Chondrocyte (in vitro differentiated cells): Measurements from ENCODE around the gene IL32. TPM values are rescaled to one million over a fixed set of nuclear protein-coding genes. Genes with fewer than 3 reads are reported as not detected.

ENCODE experiments used
- DNase-seq: peaks from one replicate; pipeline ENCODE4 v3.0.0; 2021; ENCODE audit warnings: mixed read lengths, low spot score
- H3K27ac Mint-ChIP-seq: one replicate; pipeline ENCODE4 v1.8.0; 2021; ENCODE audit warnings: mild to moderate bottlenecking, moderate library complexity, mixed read lengths; ENCODE audit not compliant: unreplicated experiment
- H3K27me3 Mint-ChIP-seq: 2 replicates; pipeline ENCODE4 v1.8.0; 2021; ENCODE audit warnings: low read depth, mixed read lengths
- H3K36me3 Mint-ChIP-seq: 2 replicates; pipeline ENCODE4 v1.8.0; 2021; ENCODE audit warnings: low read depth, mixed read lengths
- H3K4me1 Mint-ChIP-seq: 2 replicates; pipeline ENCODE4 v1.8.0; 2021; ENCODE audit warnings: low read depth, mild to moderate bottlenecking, mixed read lengths
- H3K4me3 Mint-ChIP-seq: one replicate; pipeline ENCODE4 v1.8.0; 2021; ENCODE audit warnings: mild to moderate bottlenecking, moderate library complexity, mixed read lengths; ENCODE audit not compliant: unreplicated experiment
- H3K9me3 Mint-ChIP-seq: 2 replicates; pipeline ENCODE4 v1.8.0; 2021; ENCODE audit warnings: low read depth, mixed read lengths
- long read RNA-seq: library from polyadenylated mRNA; stranded (forward); transcript quantifications from one replicate; pipeline ENCODE4 v2.0.0, GENCODE V29; 2021
- total RNA-seq: library from RNA; stranded (reverse); gene quantifications from 3 replicates; pipeline ENCODE4 v1.2.1, GENCODE V29; 2021
- TF ChIP-seq, protein P1 (sequence below): fragments of 200-600 bp; sonication (generic); IDR thresholded peaks from 2 replicates; pipeline ENCODE4 v1.5.0; 2021; ENCODE audit warnings: antibody characterized with exemption, mild to moderate bottlenecking, moderate library complexity

IL32 gene, protein sequence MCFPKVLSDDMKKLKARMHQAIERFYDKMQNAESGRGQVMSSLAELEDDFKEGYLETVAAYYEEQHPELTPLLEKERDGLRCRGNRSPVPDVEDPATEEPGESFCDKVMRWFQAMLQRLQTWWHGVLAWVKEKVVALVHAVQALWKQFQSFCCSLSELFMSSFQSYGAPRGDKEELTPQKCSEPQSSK
- total RNA-seq, result 7.3 to 21.0 TPM (median 17.8 TPM) in 3 replicates
- long read RNA-seq, transcript IL32-202 (7 exons, 1,105 nt), result major isoform, 16 of 24 reads
- long read RNA-seq, partial matches to known transcripts, result 0 of 24 reads
- long read RNA-seq, other reads (novel, unspliced or antisense), result 3 of 24 reads

- H3K27me3 Mint-ChIP-seq, result no peaks in the 10 kb centered on the region
- H3K27ac Mint-ChIP-seq, result peak within 1 kb of the TSS; percentile 79
- H3K4me1 Mint-ChIP-seq, result peaks cover 14% of the 10 kb centered on the region
- H3K9me3 Mint-ChIP-seq, result no peaks in the 10 kb centered on the region
- no peaks in the 10 kb centered on the region for H3K36me3 Mint-ChIP-seq
- no peak for DNase-seq
- TF ChIP-seq, protein P1, sequence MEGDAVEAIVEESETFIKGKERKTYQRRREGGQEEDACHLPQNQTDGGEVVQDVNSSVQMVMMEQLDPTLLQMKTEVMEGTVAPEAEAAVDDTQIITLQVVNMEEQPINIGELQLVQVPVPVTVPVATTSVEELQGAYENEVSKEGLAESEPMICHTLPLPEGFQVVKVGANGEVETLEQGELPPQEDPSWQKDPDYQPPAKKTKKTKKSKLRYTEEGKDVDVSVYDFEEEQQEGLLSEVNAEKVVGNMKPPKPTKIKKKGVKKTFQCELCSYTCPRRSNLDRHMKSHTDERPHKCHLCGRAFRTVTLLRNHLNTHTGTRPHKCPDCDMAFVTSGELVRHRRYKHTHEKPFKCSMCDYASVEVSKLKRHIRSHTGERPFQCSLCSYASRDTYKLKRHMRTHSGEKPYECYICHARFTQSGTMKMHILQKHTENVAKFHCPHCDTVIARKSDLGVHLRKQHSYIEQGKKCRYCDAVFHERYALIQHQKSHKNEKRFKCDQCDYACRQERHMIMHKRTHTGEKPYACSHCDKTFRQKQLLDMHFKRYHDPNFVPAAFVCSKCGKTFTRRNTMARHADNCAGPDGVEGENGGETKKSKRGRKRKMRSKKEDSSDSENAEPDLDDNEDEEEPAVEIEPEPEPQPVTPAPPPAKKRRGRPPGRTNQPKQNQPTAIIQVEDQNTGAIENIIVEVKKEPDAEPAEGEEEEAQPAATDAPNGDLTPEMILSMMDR, result no peak
- peak within 1 kb of the TSS; percentile 59 for H3K4me3 Mint-ChIP-seq
Measured at GRCh38 chr16:3065069-3065741, at the start of gene IL32. TSS of gene IL32 (plus strand) at chr16:3065640. CDS start at chr16:3065812, 172 bp downstream.

DNA sequence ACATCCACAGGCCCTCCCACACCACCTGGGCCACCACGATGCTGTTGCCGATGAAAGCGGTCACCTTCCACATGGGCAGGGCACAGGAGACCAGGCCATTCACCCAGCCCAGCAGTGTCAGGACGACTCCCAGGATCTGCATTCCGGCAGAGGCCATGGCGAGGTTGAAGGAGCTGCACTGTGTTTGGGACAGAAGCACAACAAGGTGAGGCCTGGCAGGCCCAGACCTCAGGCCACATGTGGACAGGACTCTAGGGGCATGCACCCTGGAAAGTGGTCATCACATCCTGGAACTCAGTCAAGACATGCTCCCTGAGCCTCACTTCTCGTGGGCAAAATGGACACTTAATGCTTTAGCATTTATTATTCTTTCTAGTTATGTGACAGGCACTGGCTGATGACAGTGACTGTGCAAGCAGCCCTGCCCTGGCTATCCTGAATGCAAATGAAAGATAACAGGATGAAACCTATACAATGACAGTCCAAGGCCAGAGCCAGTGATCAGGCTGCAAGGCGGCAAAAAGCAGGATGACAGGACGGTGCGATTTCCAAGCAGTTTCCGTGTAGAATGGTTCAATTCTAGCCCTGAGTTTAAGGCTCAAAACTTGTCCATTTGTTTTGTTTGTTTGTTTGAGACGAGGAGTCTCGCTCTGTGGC, 49.4 kb upstream of the IL32 start:
- Mint-ChIP-seq H3K27ac (no peak overlapping the region), H3K36me3 (no peaks in the 10 kb centered on the region), H3K27me3 (peaks cover 14% of the 10 kb centered on the region), H3K4me3 (no peak overlapping the region), H3K4me1 (peaks cover 4% of the 10 kb centered on the region), H3K9me3 (no peaks in the 10 kb centered on the region)
- TF ChIP-seq, protein P1, result no peak
- no peak for DNase-seq

DNA sequence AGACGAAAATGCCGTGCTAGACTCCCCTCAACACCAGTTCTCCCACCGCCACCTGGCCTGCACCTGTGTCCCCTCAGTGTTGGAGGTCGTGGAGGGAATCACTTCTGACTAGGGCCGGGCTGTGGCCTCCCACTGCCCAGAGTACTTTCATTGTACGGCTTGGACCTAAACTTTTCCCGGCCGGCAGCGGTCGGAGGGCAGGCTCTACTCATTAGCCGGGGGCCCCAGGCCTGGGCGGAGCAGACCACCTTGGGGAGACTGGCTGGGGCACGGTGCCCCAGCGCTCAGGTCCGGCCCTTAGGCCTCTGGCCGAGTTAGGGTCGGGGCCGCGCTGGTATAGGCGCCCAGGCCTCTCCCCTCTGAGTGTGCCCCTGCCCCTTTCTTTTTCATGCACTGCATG, 48.1 kb upstream of the IL32 start:
- Mint-ChIP-seq H3K9me3 (no peaks in the 10 kb centered on the region), H3K36me3 (peaks cover 7% of the 10 kb centered on the region), H3K27ac (no peak overlapping the region), H3K4me3 (no peak overlapping the region), H3K4me1 (peaks cover 12% of the 10 kb centered on the region), H3K27me3 (peaks cover 11% of the 10 kb centered on the region)
- DNase-seq, result no peak
- TF ChIP-seq, protein P1, result no peak

DNA sequence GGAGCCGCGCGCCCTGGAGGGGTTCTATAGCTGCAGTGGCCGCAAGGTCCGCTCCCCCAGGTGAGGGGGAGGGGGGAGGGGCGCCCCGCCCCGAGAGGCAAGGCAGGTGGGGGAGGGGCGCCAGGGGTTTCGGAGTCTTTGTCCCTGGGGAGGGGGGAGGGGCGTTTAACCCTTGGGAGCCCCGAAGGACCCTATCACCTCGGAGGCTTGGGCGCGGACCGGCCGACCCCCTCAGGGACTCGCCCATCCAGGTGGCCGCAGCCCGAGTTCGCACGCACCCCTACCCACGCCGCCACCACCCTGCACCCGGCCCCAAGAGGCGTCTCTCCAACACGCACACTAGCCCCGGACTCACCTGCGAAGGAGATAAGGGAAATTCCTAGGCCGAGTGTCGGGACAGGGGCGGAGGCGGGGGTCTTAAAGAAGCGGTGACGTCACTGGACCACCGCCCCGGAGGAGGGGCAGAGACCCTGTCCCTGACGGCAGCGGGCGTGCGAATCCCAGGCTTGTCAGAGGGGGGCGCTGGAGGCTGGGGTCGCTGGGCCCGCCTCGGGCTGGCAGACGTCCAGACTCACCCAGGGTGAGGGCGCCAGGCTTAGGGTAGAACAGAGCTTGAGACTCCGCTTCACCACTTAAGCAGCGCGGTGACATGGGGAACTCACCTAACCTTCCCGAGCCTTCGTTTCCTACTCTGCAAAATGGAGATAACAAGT, 47.5 kb upstream of the IL32 start, which contains the start of gene CLDN6:
Gene CLDN6, minus strand, starts transcription at position 390 of the 713 bp plus-strand sequence. CDS start 2,162 bp downstream, outside the sequence.
- H3K4me3 Mint-ChIP-seq, result no peak within 1 kb of the TSS
- H3K36me3 Mint-ChIP-seq, result peaks cover 7% of the 10 kb centered on the region

More for the DNA sequence above, 47.5 kb upstream of the IL32 start, which contains the start of gene CLDN6:
- TF ChIP-seq, protein P1, result peak; percentile 67
- peaks cover 5% of the 10 kb centered on the region for H3K27me3 Mint-ChIP-seq
- no peak within 1 kb of the TSS for H3K27ac Mint-ChIP-seq
- peak; percentile 92 for DNase-seq
- H3K9me3 Mint-ChIP-seq, result no peaks in the 10 kb centered on the region
- H3K4me1 Mint-ChIP-seq, result peaks cover 18% of the 10 kb centered on the region
